GM23338 (cell line): ENCODE data around the gene UBASH3B.

Source experiments
- JUNB ChIP-seq: IDR thresholded peaks from one replicate; pipeline ENCODE4 v1.6.1; 2016; ENCODE audit warnings: antibody characterized with exemption; ENCODE audit not compliant: unreplicated experiment
- TF ChIP-seq, protein P1 (sequence below), 2 experiments: fragments of 200-600 bp in 1 of 2; sonication (generic) in 1 of 2; conservative IDR thresholded peaks; 2 replicates each; pipeline versions ENCODE4 v1.5.1 to v1.6.1; 2016 to 2017; ENCODE audit warnings: antibody characterized with exemption in 2 of 2, low read depth in 2 of 2, mild to moderate bottlenecking in 2 of 2, moderate library complexity in 1 of 2

DNA sequence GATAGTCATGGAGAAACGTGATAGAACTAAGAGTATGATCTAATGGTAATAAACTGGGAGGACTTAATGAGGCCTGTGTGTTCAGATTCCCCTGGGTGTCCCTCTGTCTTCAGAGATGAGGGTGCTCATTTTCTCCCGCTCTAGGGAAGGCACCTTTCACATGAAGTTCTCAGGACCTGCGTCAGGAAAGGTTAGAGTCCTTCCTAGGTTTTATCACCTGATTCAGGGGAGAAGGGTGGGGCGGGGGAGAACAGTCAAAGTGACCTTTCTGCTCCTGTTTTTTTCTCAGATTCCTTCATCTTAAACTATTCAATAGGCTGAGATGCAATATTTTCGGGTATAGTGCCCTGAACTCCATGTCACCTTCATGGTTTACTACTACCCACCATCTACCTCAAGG lies 160.4 kb downstream of the UBASH3B start:
- TF ChIP-seq, protein P1, sequence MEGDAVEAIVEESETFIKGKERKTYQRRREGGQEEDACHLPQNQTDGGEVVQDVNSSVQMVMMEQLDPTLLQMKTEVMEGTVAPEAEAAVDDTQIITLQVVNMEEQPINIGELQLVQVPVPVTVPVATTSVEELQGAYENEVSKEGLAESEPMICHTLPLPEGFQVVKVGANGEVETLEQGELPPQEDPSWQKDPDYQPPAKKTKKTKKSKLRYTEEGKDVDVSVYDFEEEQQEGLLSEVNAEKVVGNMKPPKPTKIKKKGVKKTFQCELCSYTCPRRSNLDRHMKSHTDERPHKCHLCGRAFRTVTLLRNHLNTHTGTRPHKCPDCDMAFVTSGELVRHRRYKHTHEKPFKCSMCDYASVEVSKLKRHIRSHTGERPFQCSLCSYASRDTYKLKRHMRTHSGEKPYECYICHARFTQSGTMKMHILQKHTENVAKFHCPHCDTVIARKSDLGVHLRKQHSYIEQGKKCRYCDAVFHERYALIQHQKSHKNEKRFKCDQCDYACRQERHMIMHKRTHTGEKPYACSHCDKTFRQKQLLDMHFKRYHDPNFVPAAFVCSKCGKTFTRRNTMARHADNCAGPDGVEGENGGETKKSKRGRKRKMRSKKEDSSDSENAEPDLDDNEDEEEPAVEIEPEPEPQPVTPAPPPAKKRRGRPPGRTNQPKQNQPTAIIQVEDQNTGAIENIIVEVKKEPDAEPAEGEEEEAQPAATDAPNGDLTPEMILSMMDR (conservative IDR thresholded peaks at IDR 0.05; ENCODE audit: low read depth in 2 of 2), result no peak
- TF ChIP-seq JUNB, result no peak
